Measurements from ENCODE around the gene TRIO. TPM values are rescaled to one million over a fixed set of nuclear protein-coding genes. Genes with fewer than 3 reads are reported as not detected.

Gene TRIO
- total RNA-seq, 1 experiment from 2014 or later = 68.4 TPM

DNA sequence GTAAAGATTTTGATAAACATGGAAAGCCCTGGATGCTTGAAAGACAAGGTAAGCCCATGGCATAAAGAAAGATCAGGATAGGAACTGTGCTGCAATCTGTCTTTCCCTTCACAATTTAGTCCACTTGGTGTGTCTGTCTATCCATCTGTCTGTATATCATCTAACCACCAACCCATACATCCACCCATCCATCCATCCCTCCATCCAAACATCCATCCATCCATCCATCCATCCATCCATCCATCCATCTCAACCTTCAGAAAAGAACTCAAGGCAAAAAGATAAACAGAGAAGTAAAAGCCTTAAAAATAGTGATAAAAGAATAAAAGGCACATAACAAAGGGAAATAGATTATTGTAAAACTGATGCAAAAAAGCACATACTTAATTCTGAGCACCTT lies 15.1 kb upstream of the TRIO start:
- no peaks in the 10 kb centered on the region for H3K36me3 ChIP-seq (ENCODE audit: control insufficient read depth in 1 of 2, insufficient read depth in 2 of 2, low read length in 2 of 2)
- no peaks in the 10 kb centered on the region for H3K9me2 ChIP-seq (ENCODE audit: insufficient read depth)
- no peak overlapping the region for H3K9ac ChIP-seq (ENCODE audit: low read length)
- no peak overlapping the region for H3K4me3 ChIP-seq (replicated peaks in 1 of 2; ENCODE audit: low read depth in 1 of 2, low read length in 2 of 2)
- no peaks in the 10 kb centered on the region for H3K79me2 ChIP-seq (ENCODE audit: insufficient read depth, low read length)
- ChIA-PET CTCF (no interaction called here), POLR2A (no interaction called here), RAD21 (ENCODE audit: low non-redundant PET in 1 of 2, low total read pairs in 2 of 2, uncharacterized antibody in 2 of 2, unreplicated experiment in 2 of 2) (no interaction called here)
- TF ChIP-seq SP1 (IDR thresholded peaks at IDR 0.05; ENCODE audit: low read depth) (no peak), ZFX (IDR thresholded peaks at IDR 0.05) (no peak)
- TF ChIP-seq, protein P1, sequence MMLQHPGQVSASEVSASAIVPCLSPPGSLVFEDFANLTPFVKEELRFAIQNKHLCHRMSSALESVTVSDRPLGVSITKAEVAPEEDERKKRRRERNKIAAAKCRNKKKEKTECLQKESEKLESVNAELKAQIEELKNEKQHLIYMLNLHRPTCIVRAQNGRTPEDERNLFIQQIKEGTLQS (IDR thresholded peaks at IDR 0.05) = no peak
- no peaks in the 10 kb centered on the region for H3K4me1 ChIP-seq (ENCODE audit: control insufficient read depth in 1 of 2, insufficient read depth in 2 of 2, low read length in 2 of 2)
- DNase-seq (ENCODE audit: low read depth, low spot score) (no peak), ATAC-seq (no peak)
- H4K20me1 ChIP-seq (ENCODE audit: insufficient read depth) = no peaks in the 10 kb centered on the region
- H3K27me3 ChIP-seq (ENCODE audit: insufficient read depth, low read length) = no peaks in the 10 kb centered on the region
- no peak overlapping the region for H2AFZ ChIP-seq (ENCODE audit: low read depth, low read length, poor library complexity, severe bottlenecking)
- H3K9me3 ChIP-seq (ENCODE audit: control insufficient read depth in 1 of 2, insufficient read depth in 1 of 2, low read depth in 1 of 2, low read length in 2 of 2) = no peaks in the 10 kb centered on the region
- H3K4me2 ChIP-seq (ENCODE audit: low read length) = no peak overlapping the region
- no peak overlapping the region for H3K27ac ChIP-seq (ENCODE audit: low read depth, low read length)
- no TSS peak for BruUV-seq (replicated peaks)
- intact Hi-C loops (cut with micrococcal nuclease) = no loop called here

DNA sequence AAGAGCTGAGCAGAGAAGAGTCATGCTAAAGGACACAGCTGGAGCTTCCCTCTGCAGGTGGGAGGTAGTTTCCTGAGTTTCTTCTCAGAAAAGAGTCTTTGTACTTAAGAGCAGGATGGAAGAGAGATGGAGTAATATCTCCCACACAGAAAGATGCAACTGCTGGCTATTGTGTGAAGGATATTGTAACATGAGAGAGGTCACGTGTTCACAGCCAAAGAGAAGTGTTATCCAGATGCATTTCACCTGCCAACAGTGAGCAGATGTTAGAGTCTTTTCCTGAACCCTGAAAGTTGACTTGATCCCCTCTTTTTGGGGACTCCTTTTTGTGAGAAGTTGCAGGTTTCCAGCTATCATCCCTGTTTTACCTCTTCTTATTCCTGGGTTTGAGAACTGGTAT lies 14.0 kb upstream of the TRIO start:
- H3K9ac ChIP-seq (ENCODE audit: low read length) = no peak overlapping the region
- CTCF ChIA-PET = no interaction called here
- no peaks in the 10 kb centered on the region for H3K36me3 ChIP-seq (ENCODE audit: control insufficient read depth in 1 of 2, insufficient read depth in 2 of 2, low read length in 2 of 2)
- H3K27me3 ChIP-seq (ENCODE audit: insufficient read depth, low read length) = no peaks in the 10 kb centered on the region
- H3K4me1 ChIP-seq (ENCODE audit: control insufficient read depth in 1 of 2, insufficient read depth in 2 of 2, low read length in 2 of 2) = no peaks in the 10 kb centered on the region
- H3K4me2 ChIP-seq (ENCODE audit: low read length) = no peak overlapping the region
- ATAC-seq (no peak), DNase-seq (ENCODE audit: low read depth, low spot score) (no peak)
- TF ChIP-seq, protein P2, sequence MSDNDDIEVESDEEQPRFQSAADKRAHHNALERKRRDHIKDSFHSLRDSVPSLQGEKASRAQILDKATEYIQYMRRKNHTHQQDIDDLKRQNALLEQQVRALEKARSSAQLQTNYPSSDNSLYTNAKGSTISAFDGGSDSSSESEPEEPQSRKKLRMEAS (IDR thresholded peaks at IDR 0.05) = no peak
- TF ChIP-seq CBX3 (IDR thresholded peaks at IDR 0.05; ENCODE audit: low read depth) = no peak
- H2AFZ ChIP-seq (ENCODE audit: low read depth, low read length, poor library complexity, severe bottlenecking) = no peak overlapping the region
- H3K4me3 ChIP-seq (replicated peaks in 1 of 2; ENCODE audit: low read depth in 1 of 2, low read length in 2 of 2) = no peak overlapping the region
- H4K20me1 ChIP-seq (ENCODE audit: insufficient read depth) = no peaks in the 10 kb centered on the region
- H3K9me3 ChIP-seq (ENCODE audit: control insufficient read depth in 1 of 2, insufficient read depth in 1 of 2, low read depth in 1 of 2, low read length in 2 of 2) = no peaks in the 10 kb centered on the region
- H3K27ac ChIP-seq (ENCODE audit: low read depth, low read length) = no peak overlapping the region
- no peaks in the 10 kb centered on the region for H3K79me2 ChIP-seq (ENCODE audit: insufficient read depth, low read length)
- POLR2A ChIA-PET = no interaction called here
- no peaks in the 10 kb centered on the region for H3K9me2 ChIP-seq (ENCODE audit: insufficient read depth)
- RAD21 ChIA-PET (ENCODE audit: low non-redundant PET in 1 of 2, low total read pairs in 2 of 2, uncharacterized antibody in 2 of 2, unreplicated experiment in 2 of 2) = no interaction called here
- intact Hi-C loops (cut with micrococcal nuclease) = no loop called here
- no TSS peak for BruUV-seq (replicated peaks)

Measured in HCT116 (cell line).